Lung (tissue), 16 donors: Measurements from ENCODE around the gene TAS2R30. TPM values are rescaled to one million over a fixed set of nuclear protein-coding genes. Genes with fewer than 3 reads are reported as not detected.

Source experiments
- ATAC-seq: fragments of 200-7000 bp; cut with Tn5 transposase; one replicate; pipeline ENCODE4 v1.9.1; 2020; ENCODE audit warnings: moderate number of reproducible peaks; ENCODE audit not compliant: insufficient read depth, low FRiP score
- DNase-seq, 3 donors: peaks; one replicate each; pipeline ENCODE4 v3.0.0-alpha.2; 2013 to 2017
- H3K27ac ChIP-seq, 2 donors: one replicate each; pipeline ENCODE4 v1.5.1; 2013; ENCODE audit warnings: mild to moderate bottlenecking in 2 of 2, moderate library complexity in 2 of 2, control low read depth in 1 of 2, inconsistent platforms in 1 of 2, low read depth in 1 of 2, low read length in 1 of 2
- H3K27me3 ChIP-seq, 3 donors: one replicate each; pipeline ENCODE4 v1.5.1; 2013; ENCODE audit warnings: low read length in 2 of 3; ENCODE audit not compliant: control insufficient read depth in 3 of 3, insufficient read depth in 3 of 3
- H3K36me3 ChIP-seq, 4 donors: one replicate each; pipeline ENCODE4 v1.5.1; 2013; ENCODE audit warnings: low read length in 4 of 4, mild to moderate bottlenecking in 1 of 4, moderate library complexity in 1 of 4; ENCODE audit not compliant: control insufficient read depth in 4 of 4, insufficient read depth in 4 of 4
- H3K4me1 ChIP-seq, 5 donors: one replicate each; pipeline ENCODE4 v1.5.1; 2013; ENCODE audit warnings: low read length in 5 of 5, mild to moderate bottlenecking in 2 of 5, moderate library complexity in 1 of 5; ENCODE audit not compliant: control insufficient read depth in 5 of 5, insufficient read depth in 5 of 5
- H3K4me3 ChIP-seq: one replicate; pipeline ENCODE4 v1.5.1; 2013; ENCODE audit warnings: mild to moderate bottlenecking, control low read depth, moderate library complexity
- H3K9ac ChIP-seq, 2 donors: one replicate each; pipeline ENCODE4 v1.5.1; 2013; ENCODE audit warnings: low read length in 2 of 2, control low read depth in 1 of 2; ENCODE audit not compliant: insufficient read depth in 1 of 2
- H3K9me3 ChIP-seq, 4 donors: one replicate each; pipeline ENCODE4 v1.5.1; 2013; ENCODE audit warnings: low read length in 3 of 4, mild to moderate bottlenecking in 1 of 4, moderate library complexity in 1 of 4; ENCODE audit not compliant: control insufficient read depth in 4 of 4, insufficient read depth in 3 of 4
- WGBS, 2 donors: extraction: QIAGEN DNeasy Blood & Tissue Kit; methylation state at CpG; one replicate each; pipeline ENCODE4 v1.1.7; 2013; 5-methylcytosine and 5-hydroxymethylcytosine counted together
- long read RNA-seq, 5 donors: transcript quantifications; one replicate each; lab custom pipeline, GENCODE V29; 2026
- polyA plus RNA-seq, 2 donors: library from polyadenylated mRNA; stranded (reverse); fragments of 200-250 nt; gene quantifications; one replicate each; pipeline ENCODE4 v1.2.1, GENCODE V29; 2013
- total RNA-seq, 2 donors: library from RNA; depleted of rRNA in 1 of 2; stranded (reverse); fragments of >200 nt in 1 of 2; gene quantifications; one replicate each; pipeline ENCODE4 v1.2.1, GENCODE V29; 2014 to 2021
- TF ChIP-seq, protein P1 (sequence below): IDR thresholded peaks from 2 replicates; pipeline ENCODE4 v1.5.1; 2012; ENCODE audit warnings: mild to moderate bottlenecking; ENCODE audit errors: control extremely low read depth, extremely low read depth
- donor health status: control.
- donor health status: control.
- donor health status: Bipolar disorder and iron deficiency.
- donor health status: healthy.
- donor health status: DM: yes; HTN: yes; CAD: no.

TAS2R30 gene, protein sequence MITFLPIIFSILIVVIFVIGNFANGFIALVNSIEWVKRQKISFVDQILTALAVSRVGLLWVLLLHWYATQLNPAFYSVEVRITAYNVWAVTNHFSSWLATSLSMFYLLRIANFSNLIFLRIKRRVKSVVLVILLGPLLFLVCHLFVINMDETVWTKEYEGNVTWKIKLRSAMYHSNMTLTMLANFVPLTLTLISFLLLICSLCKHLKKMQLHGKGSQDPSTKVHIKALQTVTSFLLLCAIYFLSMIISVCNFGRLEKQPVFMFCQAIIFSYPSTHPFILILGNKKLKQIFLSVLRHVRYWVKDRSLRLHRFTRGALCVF
- total RNA-seq: 10 to 100 TPM in 1 of 2 donors, 1 to 10 TPM in 1; 3.5 to 40.4 TPM
- polyA plus RNA-seq: under 1 TPM in 1 of 2 donors, not detected in 1; 0.12 TPM
- long read RNA-seq, donor 1: 0 reads
- long read RNA-seq, donor 2: 0 reads
- long read RNA-seq, donor 3: 0 reads
- long read RNA-seq, donor 4: 0 reads
- long read RNA-seq, donor 5: 0 reads

GRCh38 chr12:11134305-11134704, at the start of gene TAS2R30:
Gene TAS2R30 (minus strand): TSS chr12:11134644. CDS start chr12:11134244, 400 bp downstream.
- no peak for ATAC-seq
- Histone ChIP-seq H3K9me3 (no peaks in the 10 kb centered on the region), H3K36me3 (no peaks in the 10 kb centered on the region), H3K4me3 (no peak within 1 kb of the TSS), H3K9ac (no peak within 1 kb of the TSS), H3K4me1 (peaks cover 0 to 14% (median 0%) of the 10 kb centered on the region in 5 donors), H3K27ac (no peak within 1 kb of the TSS), H3K27me3 (no peaks in the 10 kb centered on the region)
- TF ChIP-seq, protein P1, sequence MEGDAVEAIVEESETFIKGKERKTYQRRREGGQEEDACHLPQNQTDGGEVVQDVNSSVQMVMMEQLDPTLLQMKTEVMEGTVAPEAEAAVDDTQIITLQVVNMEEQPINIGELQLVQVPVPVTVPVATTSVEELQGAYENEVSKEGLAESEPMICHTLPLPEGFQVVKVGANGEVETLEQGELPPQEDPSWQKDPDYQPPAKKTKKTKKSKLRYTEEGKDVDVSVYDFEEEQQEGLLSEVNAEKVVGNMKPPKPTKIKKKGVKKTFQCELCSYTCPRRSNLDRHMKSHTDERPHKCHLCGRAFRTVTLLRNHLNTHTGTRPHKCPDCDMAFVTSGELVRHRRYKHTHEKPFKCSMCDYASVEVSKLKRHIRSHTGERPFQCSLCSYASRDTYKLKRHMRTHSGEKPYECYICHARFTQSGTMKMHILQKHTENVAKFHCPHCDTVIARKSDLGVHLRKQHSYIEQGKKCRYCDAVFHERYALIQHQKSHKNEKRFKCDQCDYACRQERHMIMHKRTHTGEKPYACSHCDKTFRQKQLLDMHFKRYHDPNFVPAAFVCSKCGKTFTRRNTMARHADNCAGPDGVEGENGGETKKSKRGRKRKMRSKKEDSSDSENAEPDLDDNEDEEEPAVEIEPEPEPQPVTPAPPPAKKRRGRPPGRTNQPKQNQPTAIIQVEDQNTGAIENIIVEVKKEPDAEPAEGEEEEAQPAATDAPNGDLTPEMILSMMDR: no peak
- DNase-seq: no peak
- 75 to 79% methylated on average over 3 of the region's 3 CpGs for WGBS, 2 donors

- Histone ChIP-seq H3K4me1 (no peaks in the 10 kb centered on the region), H3K36me3 (no peaks in the 10 kb centered on the region), H3K9ac (no peak overlapping the region), H3K27me3 (no peaks in the 10 kb centered on the region), H3K9me3 (no peaks in the 10 kb centered on the region), H3K4me3 (no peak overlapping the region), H3K27ac (no peak overlapping the region)
- no peak for ATAC-seq
- TF ChIP-seq, protein P1: no peak
- no peak for DNase-seq
Measured at GRCh38 chr12:11183011-11183410, 48.6 kb upstream of the TAS2R30 start.

- Histone ChIP-seq H3K4me1 (no peaks in the 10 kb centered on the region), H3K9ac (no peak overlapping the region), H3K36me3 (no peaks in the 10 kb centered on the region), H3K27ac (no peak overlapping the region), H3K27me3 (no peaks in the 10 kb centered on the region), H3K4me3 (no peak overlapping the region), H3K9me3 (no peaks in the 10 kb centered on the region)
- ATAC-seq (no peak), DNase-seq (no peak)
- TF ChIP-seq, protein P1: no peak
Measured at GRCh38 chr12:11182529-11182928, 48.1 kb upstream of the TAS2R30 start.
